ENCODE data around the gene SDR39U1.

- no peak for TF ChIP-seq CTCF (IDR thresholded peaks at IDR 0.05; ENCODE audit: insufficient read depth, low read length)
- TF ChIP-seq GABPA (IDR thresholded peaks at IDR 0.05; ENCODE audit: low read depth), result no peak
Measured at GRCh38 chr14:24441485-24441884, 1.1 kb downstream of the SDR39U1 start.

All from HL-60 (cell line).